ENCODE measurements around the gene UBN2. TPM values are rescaled to one million over a fixed set of nuclear protein-coding genes. Genes with fewer than 3 reads are reported as not detected.

UBN2 gene
- total RNA-seq, 4 donors from 2014 or later, result 19.9 to 33.7 (median 24.7) TPM

DNA sequence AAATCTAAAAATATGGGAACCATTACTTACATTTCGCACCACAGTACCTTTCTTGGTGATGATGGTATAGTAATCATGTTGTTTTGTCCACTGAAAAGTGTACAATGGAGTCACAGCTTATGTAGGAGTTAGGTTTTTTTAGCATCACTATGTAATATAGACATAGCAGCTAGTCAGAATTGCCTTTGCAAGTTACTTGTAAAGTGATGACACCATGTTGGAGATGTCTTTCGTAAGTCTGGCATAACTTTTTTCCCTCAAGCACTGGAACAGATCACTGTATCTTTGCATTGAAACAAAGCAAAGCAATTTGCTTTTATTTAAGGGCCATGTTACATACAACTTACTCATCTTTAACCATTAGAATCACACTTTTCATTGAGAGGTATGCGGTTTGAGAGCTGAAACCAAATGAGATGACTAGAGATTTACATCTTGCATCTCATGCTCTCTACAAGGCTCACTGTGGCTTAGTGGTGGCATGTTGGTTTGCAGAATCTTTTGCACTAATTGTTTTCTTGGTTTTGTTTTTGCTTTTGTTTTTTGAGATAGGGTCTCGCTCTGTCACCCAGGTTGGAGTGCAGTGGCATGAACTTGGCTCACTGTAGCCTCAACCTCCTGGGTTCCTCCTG lies 18.3 kb downstream of the UBN2 start:
- no peaks in the 10 kb centered on the region for H3K27me3 ChIP-seq
- H3K9me3 ChIP-seq, result no peaks in the 10 kb centered on the region
- no peak overlapping the region for H3K27ac ChIP-seq
- peaks cover 3 to 15% of the 10 kb centered on the region in 2 donors for H3K36me3 ChIP-seq
- H3K4me1 ChIP-seq, result peaks cover 8 to 9% of the 10 kb centered on the region in 2 donors
- WGBS, 2 donors, result 94 to 97% methylated on average over 4 of the region's 4 CpGs
- intact Hi-C loops (cut with DNase I), result no loop called here
- no peak for DNase-seq
- TF ChIP-seq CTCF (IDR thresholded peaks at IDR 0.05), result no peak
- TF ChIP-seq POLR2A (IDR thresholded peaks at IDR 0.05), result no peak
- no peak overlapping the region for H3K4me3 ChIP-seq (replicated peaks in 1 of 3)

DNA sequence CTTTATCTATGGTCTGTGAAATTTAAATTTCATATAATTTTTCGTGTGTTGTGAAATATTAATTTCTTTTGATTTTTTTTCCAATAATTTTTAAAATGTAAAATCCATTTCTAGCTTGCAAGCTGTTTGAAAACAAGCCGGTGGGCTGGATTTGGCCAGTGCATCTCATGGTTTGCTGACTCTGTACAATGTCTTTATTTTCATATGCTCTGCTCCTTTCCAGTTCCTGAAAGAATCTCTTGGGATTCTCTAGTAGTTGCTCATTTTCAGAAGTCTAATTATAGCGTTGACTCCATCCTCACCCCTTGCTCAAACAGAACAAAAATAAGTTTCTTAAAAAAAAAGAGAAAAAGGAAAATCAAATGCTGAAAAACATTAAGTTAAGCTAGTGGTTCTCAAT lies 21.4 kb downstream of the UBN2 start:
- Histone ChIP-seq H3K4me3 (replicated peaks in 1 of 3) (no peak overlapping the region), H3K27ac (peak overlapping the region; percentile 59 to 90 (median 77)), H3K36me3 (peaks cover 3 to 4% of the 10 kb centered on the region in 2 donors), H3K4me1 (peaks cover 8 to 9% of the 10 kb centered on the region in 2 donors), H3K27me3 (no peaks in the 10 kb centered on the region), H3K9me3 (no peaks in the 10 kb centered on the region)
- TF ChIP-seq POLR2A (IDR thresholded peaks at IDR 0.05) (no peak), CTCF (IDR thresholded peaks at IDR 0.05) (no peak)
- DNase-seq, result peak; percentile 45 to 68
- WGBS, 2 donors, result 33 to 39% methylated on average over 3 of the region's 3 CpGs
- intact Hi-C loops (cut with DNase I), result no loop called here

- Histone ChIP-seq H3K4me3 (replicated peaks in 1 of 3) (no peak overlapping the region), H3K27ac (no peak overlapping the region), H3K27me3 (no peaks in the 10 kb centered on the region), H3K36me3 (peaks cover 4 to 11% of the 10 kb centered on the region in 2 donors), H3K4me1 (peaks cover 8 to 9% of the 10 kb centered on the region in 2 donors), H3K9me3 (no peaks in the 10 kb centered on the region)
- intact Hi-C loops (cut with DNase I), result no loop called here
- no peak for TF ChIP-seq CTCF (IDR thresholded peaks at IDR 0.05)
- TF ChIP-seq POLR2A (IDR thresholded peaks at IDR 0.05), result no peak
- 91 to 93% methylated on average over 6 of the region's 6 CpGs for WGBS, 2 donors
- no peak for DNase-seq
Measured at GRCh38 chr7:139254281-139254680, 23.2 kb downstream of the UBN2 start.

GRCh38 chr7:139254728-139255127 lies 23.7 kb downstream of the UBN2 start:
- Histone ChIP-seq H3K4me1 (peaks cover 8 to 9% of the 10 kb centered on the region in 2 donors), H3K27ac (no peak overlapping the region), H3K27me3 (no peaks in the 10 kb centered on the region), H3K4me3 (replicated peaks in 1 of 3) (no peak overlapping the region), H3K36me3 (peaks cover 4 to 13% of the 10 kb centered on the region in 2 donors), H3K9me3 (no peaks in the 10 kb centered on the region)
- WGBS, 2 donors, result 99% methylated on average over 4 of the region's 4 CpGs
- no peak for DNase-seq
- intact Hi-C loops (cut with DNase I), result no loop called here
- no peak for TF ChIP-seq POLR2A (IDR thresholded peaks at IDR 0.05)
- TF ChIP-seq CTCF (IDR thresholded peaks at IDR 0.05), result no peak

GRCh38 chr7:139255290-139255689 lies 24.3 kb downstream of the UBN2 start:
- Histone ChIP-seq H3K27ac (no peak overlapping the region), H3K9me3 (no peaks in the 10 kb centered on the region), H3K27me3 (no peaks in the 10 kb centered on the region), H3K36me3 (peaks cover 4 to 16% of the 10 kb centered on the region in 2 donors), H3K4me1 (peaks cover 8 to 9% of the 10 kb centered on the region in 2 donors), H3K4me3 (replicated peaks in 1 of 3) (no peak overlapping the region)
- WGBS, 2 donors, result 95 to 97% methylated on average over 4 of the region's 4 CpGs
- intact Hi-C loops (cut with DNase I), result no loop called here
- DNase-seq, result no peak
- TF ChIP-seq CTCF (IDR thresholded peaks at IDR 0.05), result no peak
- TF ChIP-seq POLR2A (IDR thresholded peaks at IDR 0.05), result no peak

All from thyroid gland (tissue), 4 donors.